IMR-90 (cell line): ENCODE data around the gene KRT77.

Experiments
- BHLHE40 ChIP-seq: fragments of 150-350 bp; IDR thresholded peaks from 2 replicates; pipeline ENCODE4 v1.6.1; 2016; ENCODE audit warnings: mild to moderate bottlenecking, low read depth, low read length
- CTCF ChIP-seq: conservative IDR thresholded peaks from 2 replicates; pipeline ENCODE4 v1.5.1; 2012; ENCODE audit warnings: mild to moderate bottlenecking, low read depth, low read length, improper control_type of control experiment
- MAFK ChIP-seq: IDR thresholded peaks from 2 replicates; pipeline ENCODE4 v1.6.1; 2012; ENCODE audit warnings: low read depth, low read length, improper control_type of control experiment
- MXI1 ChIP-seq: IDR thresholded peaks from 2 replicates; pipeline ENCODE4 v1.6.1; 2012; ENCODE audit warnings: low read depth, mild to moderate bottlenecking, low read length, moderate library complexity, borderline replicate concordance
- POLR2A ChIP-seq: IDR thresholded peaks from 2 replicates; pipeline ENCODE4 v1.6.1; 2012; ENCODE audit warnings: mild to moderate bottlenecking, low read depth, low read length
- USF2 ChIP-seq: fragments of 150-350 bp; IDR thresholded peaks from 2 replicates; pipeline ENCODE4 v1.6.1; 2017; ENCODE audit warnings: mild to moderate bottlenecking, antibody characterized with exemption, low read length, low read depth

GRCh38 chr12:52714887-52715281 lies 11.6 kb upstream of the KRT77 start:
- no peak for TF ChIP-seq POLR2A
- TF ChIP-seq CTCF, result no peak
- no peak for TF ChIP-seq MAFK
- TF ChIP-seq BHLHE40, result no peak
- no peak for TF ChIP-seq MXI1
- TF ChIP-seq USF2, result no peak
